Fibroblast of skin of right biceps (primary cell): ENCODE results near the gene JMJD7.

Experiments used
- DNase-seq: peaks from one replicate; pipeline ENCODE4 v3.0.0-alpha.2; 2013

Gene JMJD7

DNA sequence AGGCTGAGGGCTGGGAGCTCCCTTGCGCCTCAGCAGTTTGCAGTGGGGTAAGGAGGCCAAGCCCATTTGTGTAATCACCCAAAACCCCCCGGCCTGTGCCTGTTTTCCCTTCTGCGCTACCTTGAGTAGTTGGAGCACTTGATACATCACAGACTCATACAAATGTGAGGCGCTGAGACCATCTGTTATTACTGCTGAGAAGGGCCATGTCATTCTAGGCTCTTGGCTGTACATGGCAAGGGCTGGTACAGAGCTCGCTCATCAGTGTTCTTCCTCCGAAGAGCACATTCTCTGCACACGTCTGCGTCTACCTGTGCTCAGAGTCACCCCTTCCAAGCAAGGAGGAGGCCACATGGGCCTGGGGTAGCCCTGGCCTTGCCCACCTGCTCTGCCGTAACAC, 20.1 kb downstream of the JMJD7 start:
- DNase-seq = no peak

DNA sequence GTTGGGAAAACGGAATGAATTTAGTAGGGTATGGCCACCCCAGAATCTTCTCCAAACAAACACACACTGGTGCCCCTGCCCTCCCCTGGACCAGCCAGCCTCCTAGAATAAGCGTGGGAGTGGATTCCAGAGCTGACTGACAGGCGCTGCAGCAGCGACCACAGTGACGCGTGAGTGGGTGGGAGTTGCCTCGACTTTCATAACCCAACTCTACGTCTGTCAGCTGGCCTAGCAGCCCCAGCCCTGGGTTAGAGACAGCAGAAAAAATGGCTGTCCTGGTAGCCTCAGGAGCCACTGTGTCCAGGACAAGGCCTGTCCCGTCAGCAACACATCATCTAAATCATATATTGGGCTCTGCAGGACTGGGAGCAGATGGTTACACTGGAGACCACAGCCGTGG, 20.7 kb downstream of the JMJD7 start:
- DNase-seq = no peak

GRCh38 chr15:41849204-41849603, 21.3 kb downstream of the JMJD7 start:
- DNase-seq = no peak

GRCh38 chr15:41849861-41850260, 22.0 kb downstream of the JMJD7 start:
- no peak for DNase-seq

GRCh38 chr15:41850482-41851166, 22.7 kb downstream of the JMJD7 start:
- no peak for DNase-seq

- DNase-seq = no peak
These were observed 23.3 kb downstream of the JMJD7 start for GRCh38 chr15:41851167-41851523.

GRCh38 chr15:41851755-41852370, 24.0 kb downstream of the JMJD7 start:
- DNase-seq = no peak

DNA sequence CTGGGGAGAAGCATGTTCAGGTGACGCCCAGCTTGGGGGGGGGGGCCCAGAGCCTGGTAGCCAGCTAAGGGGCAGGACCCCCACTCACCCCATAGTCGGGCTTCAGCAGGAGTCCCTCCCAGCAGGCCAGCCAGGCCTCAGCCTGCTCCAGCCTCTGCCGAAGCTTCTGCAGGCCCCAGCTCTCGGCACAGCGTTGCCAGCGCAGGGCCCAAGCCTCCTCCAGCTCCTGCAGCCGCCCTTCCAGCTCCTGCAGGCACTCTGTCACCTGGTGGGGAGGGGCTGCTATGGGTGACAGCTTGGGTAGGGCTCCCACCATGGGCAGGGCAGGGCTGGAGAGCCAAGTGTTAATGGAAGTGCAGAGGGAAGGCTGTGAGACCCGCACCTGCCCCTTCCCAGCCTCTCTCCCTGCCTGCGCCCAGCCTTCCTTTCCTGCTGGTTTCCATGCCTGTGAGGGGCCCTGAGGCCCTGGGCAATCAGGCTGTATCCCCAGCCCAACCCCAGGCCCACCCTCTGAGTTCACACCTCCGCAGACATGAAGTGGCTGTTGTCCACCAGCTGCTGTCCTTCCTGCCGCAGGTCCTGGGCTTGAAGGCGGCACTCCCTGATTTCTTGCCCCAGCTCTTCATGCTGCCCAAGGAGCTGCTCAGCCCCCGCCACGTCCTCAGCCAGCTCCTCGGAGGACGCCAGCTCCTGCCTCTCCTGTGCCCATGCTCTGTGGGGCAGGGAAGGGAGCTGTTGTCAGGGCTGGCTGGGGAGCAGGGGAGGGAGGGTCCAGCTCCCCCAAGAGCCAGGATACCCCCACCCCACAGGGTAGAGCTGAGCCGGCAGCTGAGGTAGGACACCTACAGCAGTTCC, 25.1 kb downstream of the JMJD7 start:
- no peak for DNase-seq

DNA sequence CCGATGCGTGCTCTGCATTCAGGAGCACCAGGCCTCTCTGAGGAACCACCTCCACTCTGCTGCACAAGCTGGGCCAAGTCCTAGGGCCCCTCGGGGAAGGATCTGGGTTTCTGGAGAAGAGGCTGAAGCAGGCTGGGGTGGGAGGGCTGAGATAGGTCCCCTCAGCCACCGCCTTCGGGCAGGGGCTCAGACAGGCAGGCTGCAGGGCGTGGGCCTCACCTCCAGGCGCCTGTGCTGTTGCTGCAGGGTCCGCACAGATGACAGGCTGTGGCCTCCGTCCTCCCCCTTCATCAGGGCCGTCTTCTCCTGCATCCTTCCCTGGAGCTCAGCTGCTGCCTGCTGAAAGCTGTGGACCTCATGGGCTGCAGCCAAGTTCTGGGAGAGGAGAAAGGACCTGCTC, 25.9 kb downstream of the JMJD7 start:
- DNase-seq = no peak

DNA sequence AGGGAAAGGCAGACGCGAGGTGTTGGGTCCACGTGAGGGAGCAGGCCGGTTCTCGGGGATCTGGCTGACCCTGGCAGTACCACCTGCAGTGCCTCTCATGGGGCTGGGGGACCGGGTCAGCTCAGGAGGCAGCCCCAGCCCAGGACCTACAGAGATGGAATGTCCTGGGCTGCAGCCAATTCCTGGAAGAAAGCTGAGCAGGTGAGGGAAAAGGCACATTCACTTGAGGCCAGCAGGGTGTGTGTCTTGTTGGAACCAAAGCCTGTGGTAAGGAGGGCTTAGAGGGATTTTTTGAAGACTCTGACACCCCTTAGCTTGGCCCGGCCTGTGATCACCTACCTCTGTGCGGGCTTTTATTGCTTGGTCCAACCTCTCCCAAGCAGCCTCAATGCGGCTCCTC, 26.6 kb downstream of the JMJD7 start:
- no peak for DNase-seq

GRCh38 chr15:41855261-41855961, 27.5 kb downstream of the JMJD7 start:
- no peak for DNase-seq

DNA sequence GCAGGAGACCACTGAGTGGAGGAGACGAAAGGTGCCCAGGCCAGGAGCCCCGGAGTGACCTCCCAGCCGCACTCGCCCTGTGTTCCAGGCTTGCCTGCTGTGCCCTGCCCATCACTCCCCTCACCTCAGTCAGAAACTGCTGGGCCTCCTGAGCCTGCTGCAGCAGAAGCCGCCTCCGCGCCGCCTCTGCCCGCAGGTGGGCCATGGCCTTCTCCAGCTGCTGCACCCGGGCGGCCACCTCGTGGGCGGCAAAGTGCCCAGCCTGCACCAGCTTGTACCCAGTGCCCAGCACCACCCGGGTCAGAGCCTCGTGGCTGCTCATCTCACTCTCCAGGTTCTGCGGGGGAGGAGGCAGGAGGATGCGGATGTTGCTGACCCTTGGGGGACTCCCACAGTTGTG, 28.4 kb downstream of the JMJD7 start:
- DNase-seq = no peak

DNA sequence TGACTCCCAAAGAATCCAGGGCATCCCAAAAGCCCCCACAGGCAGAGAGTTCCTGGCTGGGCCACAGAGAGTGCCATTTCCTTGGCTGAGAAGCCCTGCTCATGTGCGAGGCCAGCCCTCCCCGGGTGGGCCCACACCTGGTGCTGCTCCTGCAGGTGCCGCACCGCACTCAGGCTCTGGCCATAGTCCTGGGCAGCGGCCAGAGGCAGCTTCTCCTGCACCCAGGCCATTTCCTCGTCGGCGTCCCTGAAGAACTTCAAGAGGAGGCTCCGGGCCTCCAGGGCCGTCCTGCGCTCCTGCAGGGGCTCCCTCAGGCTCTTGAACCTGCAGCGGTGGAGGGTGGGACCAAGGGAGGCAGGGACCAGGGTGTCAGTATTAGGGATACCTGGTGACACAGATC, 28.8 kb downstream of the JMJD7 start:
- no peak for DNase-seq

DNA sequence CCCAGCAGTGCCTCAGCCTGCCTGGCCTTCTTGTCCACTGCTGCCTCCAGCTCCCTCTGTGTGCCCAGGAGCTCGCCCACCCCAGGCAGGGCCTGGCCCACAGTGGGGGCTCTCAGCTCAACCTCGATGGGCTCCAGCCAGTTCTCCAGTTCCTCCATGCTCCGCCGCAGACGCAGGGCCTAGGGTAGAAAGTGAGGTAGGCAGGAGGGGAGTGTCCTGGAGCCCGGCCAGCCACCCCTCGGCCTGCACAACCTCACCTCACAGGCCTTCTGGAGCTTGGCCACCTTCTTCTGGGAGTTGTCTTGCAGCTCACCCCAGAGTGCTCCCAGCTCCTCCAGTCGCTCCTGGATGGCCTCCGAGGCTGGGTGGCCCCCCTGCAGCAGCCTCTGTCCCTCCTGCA, 29.4 kb downstream of the JMJD7 start:
- no peak for DNase-seq

DNA sequence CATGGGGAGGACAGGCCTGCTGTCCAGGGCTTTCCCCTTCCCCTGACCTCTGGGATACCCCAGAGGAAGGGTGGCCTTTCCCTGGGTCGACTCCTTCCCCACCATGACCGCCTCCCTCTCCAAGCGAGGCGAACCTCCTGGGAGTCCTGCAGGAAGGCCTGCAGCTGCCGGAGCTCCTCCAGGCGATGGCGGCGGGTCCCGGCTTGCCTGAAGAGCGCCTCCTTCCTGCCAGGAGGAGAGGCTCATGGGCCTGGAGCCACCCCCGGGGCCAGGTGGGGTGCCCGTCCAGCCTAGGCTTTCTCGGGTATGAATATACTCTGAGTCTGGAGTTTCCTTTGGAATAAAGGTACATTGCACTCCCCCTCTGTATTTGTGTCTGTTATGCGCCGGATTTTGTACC, 30.9 kb downstream of the JMJD7 start:
- no peak for DNase-seq

DNA sequence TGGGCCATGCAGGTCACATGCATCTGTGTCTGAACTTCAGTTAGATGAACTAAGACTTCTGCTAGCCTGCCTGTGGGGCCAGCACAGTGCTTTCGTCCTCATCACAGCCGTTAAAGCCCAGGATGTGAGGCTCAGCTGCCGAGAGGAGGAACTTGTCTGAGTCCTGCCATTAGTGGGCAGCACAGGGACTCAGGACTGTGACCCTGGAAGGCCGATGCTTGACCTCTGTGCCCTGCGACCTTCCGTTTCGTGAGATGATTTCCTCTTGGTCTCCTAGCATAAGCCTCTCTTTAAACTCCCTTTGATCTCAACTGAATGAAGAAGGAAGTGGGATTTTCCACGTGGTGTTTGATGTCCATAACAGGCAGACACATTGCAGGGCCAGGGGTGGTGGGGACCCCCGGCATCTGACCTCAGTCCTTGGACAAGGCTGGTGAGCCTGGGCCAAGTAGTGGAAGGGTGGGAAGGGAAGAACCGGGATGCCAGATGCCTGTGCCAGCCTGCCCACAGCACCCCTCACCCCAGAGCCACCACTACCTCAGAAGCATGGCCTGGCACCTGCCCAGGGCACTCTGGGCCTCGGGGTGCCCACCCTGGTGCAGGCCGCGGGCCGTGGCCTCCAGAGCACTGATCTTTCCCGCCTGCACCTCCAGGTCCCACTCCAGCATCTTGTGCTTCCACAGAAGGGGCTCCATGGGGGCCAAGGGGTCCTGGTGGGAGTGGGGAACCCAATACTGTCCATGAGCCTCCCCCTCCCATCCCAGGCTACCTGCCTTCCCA, 32.3 kb downstream of the JMJD7 start:
- no peak for DNase-seq

DNA sequence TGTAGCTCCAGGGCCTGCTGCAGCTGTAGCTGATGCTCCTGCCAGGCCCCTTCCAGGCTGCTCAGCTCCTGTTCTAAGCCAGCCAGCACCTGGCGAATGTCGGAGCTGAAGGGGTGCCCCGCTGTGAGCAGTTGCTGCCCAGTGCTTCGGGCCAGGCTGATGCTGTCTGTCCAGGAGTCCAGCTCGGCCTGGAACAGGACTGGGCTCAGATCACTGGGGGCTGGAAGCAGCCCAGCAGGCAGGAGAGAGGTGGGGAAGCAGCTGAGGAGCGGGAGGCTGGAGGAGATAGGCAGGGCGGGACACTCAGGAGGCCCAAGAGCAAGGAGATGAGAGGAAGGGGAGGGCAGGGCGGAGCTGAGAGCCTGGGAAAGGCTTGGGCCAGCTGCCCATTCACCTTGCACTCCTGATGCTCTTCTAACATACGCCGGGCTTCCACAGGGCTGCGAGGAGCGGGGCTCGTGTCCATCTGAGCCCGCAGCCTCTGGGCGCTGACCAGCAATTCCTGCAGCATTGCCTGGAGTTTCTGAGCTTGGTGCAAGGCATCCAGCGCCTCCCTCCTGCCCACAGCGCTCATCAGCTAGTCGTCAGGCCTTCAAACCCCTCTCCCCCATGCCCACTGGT, 34.0 kb downstream of the JMJD7 start:
- no peak for DNase-seq

GRCh38 chr15:41862515-41863116, 34.7 kb downstream of the JMJD7 start:
- no peak for DNase-seq

DNA sequence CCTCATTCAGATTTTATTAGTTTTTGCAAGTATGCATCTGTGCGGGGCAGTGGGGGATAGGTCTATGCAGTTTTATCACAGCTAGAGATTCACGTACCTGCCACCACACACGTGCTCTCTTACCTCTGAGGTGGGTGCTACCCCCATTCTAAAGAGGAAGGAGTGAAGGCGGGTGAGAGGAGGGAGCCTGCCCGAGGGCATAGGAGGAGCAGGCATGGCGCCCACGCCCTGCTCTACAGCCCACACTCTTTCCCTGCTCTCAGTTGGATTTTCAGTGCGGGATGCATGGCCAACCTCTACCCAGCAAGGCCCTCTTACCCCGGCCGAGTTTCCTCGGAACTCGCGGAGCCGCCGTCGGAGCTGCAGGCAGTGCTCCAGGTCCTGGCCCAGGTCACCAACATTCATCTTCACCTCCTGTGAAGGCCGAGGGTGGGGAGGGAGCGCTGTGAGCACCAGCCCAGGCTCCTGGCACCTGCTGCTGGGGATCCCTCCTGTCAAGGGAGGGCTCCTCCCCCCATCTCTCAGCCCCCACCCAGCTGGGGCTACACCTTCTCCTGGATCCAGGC, 37.7 kb downstream of the JMJD7 start:
- DNase-seq = no peak

GRCh38 chr15:41866263-41866703, 38.4 kb downstream of the JMJD7 start:
- no peak for DNase-seq

DNA sequence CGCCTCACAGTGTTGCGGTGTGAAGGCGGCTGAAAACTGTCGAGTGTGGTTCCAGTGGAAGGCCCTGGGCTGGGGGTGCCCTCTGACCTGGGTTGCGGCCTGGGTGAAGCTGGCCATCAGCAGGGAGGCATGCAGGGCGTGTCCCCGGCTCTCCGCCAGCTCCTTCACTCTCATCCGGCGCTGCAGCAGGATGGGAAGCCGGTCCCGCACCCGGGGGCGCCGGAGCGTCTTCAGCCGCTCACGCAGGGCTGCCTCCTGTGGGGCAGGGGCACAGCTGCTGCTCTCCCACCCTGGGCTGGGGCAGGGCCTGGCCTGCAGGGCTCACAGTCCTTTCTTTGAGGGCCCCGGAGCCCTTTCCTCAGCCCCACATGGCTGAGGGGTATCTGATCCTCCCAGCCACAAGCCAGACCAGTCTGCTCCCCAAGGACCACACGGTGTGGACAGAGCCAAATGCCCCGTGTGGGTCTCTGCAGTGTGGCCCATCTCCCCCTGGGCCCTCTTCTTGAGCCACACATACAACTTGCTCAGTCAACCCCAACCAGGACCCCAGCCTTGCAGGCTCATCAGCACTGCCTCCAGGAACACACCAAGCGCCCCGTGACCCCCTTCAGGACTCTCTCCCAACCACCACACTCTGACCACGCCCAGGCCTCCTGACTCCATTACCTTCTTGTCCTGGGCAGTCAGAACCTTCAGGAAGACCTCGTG, 39.1 kb downstream of the JMJD7 start:
- DNase-seq = no peak
